ENCODE results near the gene ADAM10. TPM values are rescaled to one million over a fixed set of nuclear protein-coding genes. Genes with fewer than 3 reads are reported as not detected.

ADAM10 gene
- polyA plus RNA-seq, 4 donors = 5.1 to 147 (median 18.5) TPM

DNA sequence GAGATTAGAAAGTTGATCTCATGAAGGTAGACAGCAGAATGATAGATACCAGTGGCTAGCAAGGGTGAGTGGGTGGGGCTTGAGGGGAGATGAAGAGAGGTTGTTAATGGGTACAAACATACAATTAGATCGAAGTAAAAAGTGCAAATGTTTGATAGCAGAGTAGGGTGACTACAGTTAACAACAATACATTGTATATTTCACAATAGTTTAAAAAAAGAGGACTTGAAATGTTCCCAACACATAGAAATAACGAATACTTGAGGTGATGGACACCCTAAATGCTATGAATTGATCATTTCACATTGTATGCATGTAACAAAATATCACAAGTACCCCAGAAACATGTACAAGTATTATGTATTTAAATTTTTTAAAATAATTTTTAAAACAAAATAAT is 47.3 kb downstream of the ADAM10 start:
- Histone ChIP-seq H3K9me3 (ENCODE audit: control insufficient read depth in 2 of 2, insufficient read depth in 1 of 2, low read depth in 1 of 2, low read length in 1 of 2) (peaks cover 0 to 21% of the 10 kb centered on the region in 2 donors), H3K4me1 (ENCODE audit: control insufficient read depth in 3 of 3, insufficient read depth in 2 of 3, low read depth in 1 of 3, low read length in 2 of 3) (no peaks in the 10 kb centered on the region), H3K36me3 (ENCODE audit: control insufficient read depth in 3 of 3, insufficient read depth in 2 of 3, low read depth in 1 of 3, low read length in 3 of 3) (peaks cover 0 to 22% (median 0%) of the 10 kb centered on the region in 3 donors), H3K27ac (ENCODE audit: low read depth in 1 of 3, low read length in 2 of 3) (no peak overlapping the region), H3K4me3 (ENCODE audit: low read depth in 1 of 3, low read length in 3 of 3) (no peak overlapping the region), H3K27me3 (ENCODE audit: control insufficient read depth in 3 of 3, insufficient read depth in 3 of 3, low read length in 3 of 3) (no peaks in the 10 kb centered on the region)
- FAIRE-seq (no peak), DNase-seq (no peak)
- WGBS, 3 donors = 90 to 97% (median 93%) methylated on average over 2 of the region's 2 CpGs

DNA sequence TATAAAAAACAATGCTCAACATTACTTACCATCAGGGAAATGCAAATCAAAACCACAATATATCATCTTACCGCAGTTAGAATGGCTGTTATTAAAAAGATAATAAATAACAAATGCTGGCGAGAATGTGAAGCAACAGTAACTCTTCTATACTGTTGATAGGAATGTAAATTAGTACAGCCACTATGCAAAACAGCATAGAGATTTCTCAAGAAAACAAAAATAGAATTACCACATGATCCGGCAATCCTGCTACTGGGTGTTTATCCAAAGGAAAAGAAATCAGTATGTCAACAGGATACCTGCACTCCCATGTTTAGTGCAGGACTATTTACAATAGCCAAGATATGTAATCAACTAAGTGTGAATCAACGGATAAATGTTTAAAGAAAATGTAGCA is 48.1 kb downstream of the ADAM10 start:
- Histone ChIP-seq H3K9me3 (ENCODE audit: control insufficient read depth in 2 of 2, insufficient read depth in 1 of 2, low read depth in 1 of 2, low read length in 1 of 2) (peaks cover 0 to 26% of the 10 kb centered on the region in 2 donors), H3K27me3 (ENCODE audit: control insufficient read depth in 3 of 3, insufficient read depth in 3 of 3, low read length in 3 of 3) (no peaks in the 10 kb centered on the region), H3K27ac (ENCODE audit: low read depth in 1 of 3, low read length in 2 of 3) (no peak overlapping the region), H3K4me1 (ENCODE audit: control insufficient read depth in 3 of 3, insufficient read depth in 2 of 3, low read depth in 1 of 3, low read length in 2 of 3) (no peaks in the 10 kb centered on the region), H3K4me3 (ENCODE audit: low read depth in 1 of 3, low read length in 3 of 3) (no peak overlapping the region), H3K36me3 (ENCODE audit: control insufficient read depth in 3 of 3, insufficient read depth in 2 of 3, low read depth in 1 of 3, low read length in 3 of 3) (peaks cover 0 to 25% (median 0%) of the 10 kb centered on the region in 3 donors)
- DNase-seq (no peak), FAIRE-seq (no peak)
- WGBS, 3 donors = 91 to 92% (median 92%) methylated on average over 4 of the region's 4 CpGs

DNA sequence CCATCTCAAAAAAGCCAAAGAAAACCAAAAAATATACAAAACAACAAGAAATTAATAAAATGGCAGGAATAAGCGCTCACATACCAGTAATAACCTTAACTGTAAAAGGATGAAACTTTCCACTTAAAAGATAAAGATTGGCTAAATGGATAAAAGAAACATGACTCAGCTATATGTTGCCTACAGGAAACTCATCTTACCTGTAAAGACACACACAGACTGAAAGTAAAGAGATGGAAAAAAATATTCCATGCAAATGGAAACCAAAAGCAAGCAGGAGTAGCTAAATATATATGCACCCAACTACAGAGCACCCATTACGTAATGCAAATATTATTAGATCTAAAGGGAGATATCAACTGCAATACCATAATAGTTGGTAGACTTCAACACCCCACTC is 49.7 kb downstream of the ADAM10 start:
- no peaks in the 10 kb centered on the region for H3K27me3 ChIP-seq (ENCODE audit: control insufficient read depth in 3 of 3, insufficient read depth in 3 of 3, low read length in 3 of 3)
- no peak overlapping the region for H3K4me3 ChIP-seq (ENCODE audit: low read depth in 1 of 3, low read length in 3 of 3)
- H3K36me3 ChIP-seq (ENCODE audit: control insufficient read depth in 3 of 3, insufficient read depth in 2 of 3, low read depth in 1 of 3, low read length in 3 of 3) = peaks cover 0 to 25% (median 0%) of the 10 kb centered on the region in 3 donors
- DNase-seq = no peak
- WGBS, 3 donors = 96 to 100% (median 98%) methylated on average over 2 of the region's 2 CpGs
- H3K4me1 ChIP-seq (ENCODE audit: control insufficient read depth in 3 of 3, insufficient read depth in 2 of 3, low read depth in 1 of 3, low read length in 2 of 3) = no peaks in the 10 kb centered on the region
- no peak for FAIRE-seq
- H3K9me3 ChIP-seq (ENCODE audit: control insufficient read depth in 2 of 2, insufficient read depth in 1 of 2, low read depth in 1 of 2, low read length in 1 of 2) = peaks cover 0 to 26% of the 10 kb centered on the region in 2 donors
- no peak overlapping the region for H3K27ac ChIP-seq (ENCODE audit: low read depth in 1 of 3, low read length in 2 of 3)

DNA sequence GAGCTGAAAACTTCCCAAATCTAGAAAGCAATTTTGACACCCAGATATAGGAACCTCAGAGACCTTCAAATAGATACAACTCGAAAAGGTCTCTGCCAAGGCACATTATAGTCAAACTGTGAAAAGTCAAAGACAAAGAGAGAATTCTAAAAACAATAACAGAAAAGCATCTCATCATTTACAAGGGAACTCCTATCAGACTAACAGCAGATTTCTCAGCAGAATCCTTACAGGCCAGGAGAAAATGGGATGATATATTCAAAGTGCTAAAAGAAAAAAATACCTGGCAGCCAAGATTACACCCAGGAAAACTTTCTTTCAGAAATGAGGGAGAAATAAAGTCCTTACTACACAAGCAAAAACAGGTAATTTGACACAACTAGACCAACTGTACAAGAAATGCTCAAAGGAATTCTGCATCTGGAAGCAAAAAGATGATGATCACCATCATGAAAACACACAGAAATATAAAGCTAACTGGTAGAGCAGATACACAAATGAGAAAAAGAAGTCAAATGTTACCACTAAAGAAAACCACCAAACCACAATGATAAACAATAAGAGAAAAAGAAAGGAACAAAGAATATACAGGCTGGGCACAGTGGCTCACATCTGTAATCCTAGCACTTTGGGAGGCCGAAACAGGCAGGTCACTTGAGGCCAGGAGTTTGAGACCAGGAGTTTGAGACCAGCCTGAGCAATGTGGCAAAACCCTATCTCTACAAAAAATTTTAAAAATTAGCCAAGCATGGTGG is 50.4 kb downstream of the ADAM10 start:
- FAIRE-seq (no peak), DNase-seq (no peak)
- H3K27me3 ChIP-seq (ENCODE audit: control insufficient read depth in 3 of 3, insufficient read depth in 3 of 3, low read length in 3 of 3) = no peaks in the 10 kb centered on the region
- H3K4me3 ChIP-seq (ENCODE audit: low read depth in 1 of 3, low read length in 3 of 3) = no peak overlapping the region
- WGBS, 3 donors = 84 to 88% (median 87%) methylated on average over 2 of the region's 2 CpGs
- peaks cover 0 to 24% of the 10 kb centered on the region in 2 donors for H3K9me3 ChIP-seq (ENCODE audit: control insufficient read depth in 2 of 2, insufficient read depth in 1 of 2, low read depth in 1 of 2, low read length in 1 of 2)
- peaks cover 0 to 25% (median 0%) of the 10 kb centered on the region in 3 donors for H3K36me3 ChIP-seq (ENCODE audit: control insufficient read depth in 3 of 3, insufficient read depth in 2 of 3, low read depth in 1 of 3, low read length in 3 of 3)
- no peaks in the 10 kb centered on the region for H3K4me1 ChIP-seq (ENCODE audit: control insufficient read depth in 3 of 3, insufficient read depth in 2 of 3, low read depth in 1 of 3, low read length in 2 of 3)
- H3K27ac ChIP-seq (ENCODE audit: low read depth in 1 of 3, low read length in 2 of 3) = no peak overlapping the region

DNA sequence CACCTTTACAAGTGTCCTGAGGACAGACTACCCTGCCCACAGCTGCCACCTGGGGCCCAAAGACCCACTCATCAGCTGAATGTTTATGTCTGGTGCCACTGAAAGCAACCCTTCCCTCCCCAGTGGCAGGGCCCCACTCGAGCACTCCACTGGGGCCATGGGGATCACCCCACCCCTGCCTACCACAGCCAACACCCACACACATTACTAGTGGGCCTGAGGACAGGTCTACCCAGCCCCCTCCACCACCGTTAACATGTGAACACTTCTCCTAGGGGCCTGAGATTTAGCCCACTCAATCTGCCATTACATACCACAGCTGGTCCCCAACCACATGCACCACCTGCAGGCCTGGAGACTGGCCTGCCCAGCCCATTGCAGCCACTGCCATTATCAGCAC is 52.3 kb downstream of the ADAM10 start:
- DNase-seq (no peak), FAIRE-seq (no peak)
- Histone ChIP-seq H3K36me3 (ENCODE audit: control insufficient read depth in 3 of 3, insufficient read depth in 2 of 3, low read depth in 1 of 3, low read length in 3 of 3) (peaks cover 0 to 20% (median 0%) of the 10 kb centered on the region in 3 donors), H3K27ac (ENCODE audit: low read depth in 1 of 3, low read length in 2 of 3) (no peak overlapping the region), H3K27me3 (ENCODE audit: control insufficient read depth in 3 of 3, insufficient read depth in 3 of 3, low read length in 3 of 3) (no peaks in the 10 kb centered on the region), H3K4me1 (ENCODE audit: control insufficient read depth in 3 of 3, insufficient read depth in 2 of 3, low read depth in 1 of 3, low read length in 2 of 3) (no peaks in the 10 kb centered on the region), H3K9me3 (ENCODE audit: control insufficient read depth in 2 of 2, insufficient read depth in 1 of 2, low read depth in 1 of 2, low read length in 1 of 2) (peaks cover 0 to 21% of the 10 kb centered on the region in 2 donors), H3K4me3 (ENCODE audit: low read depth in 1 of 3, low read length in 3 of 3) (no peak overlapping the region)
- WGBS, 3 donors = 86 to 100% (median 100%) methylated on average over 2 of the region's 2 CpGs

DNA sequence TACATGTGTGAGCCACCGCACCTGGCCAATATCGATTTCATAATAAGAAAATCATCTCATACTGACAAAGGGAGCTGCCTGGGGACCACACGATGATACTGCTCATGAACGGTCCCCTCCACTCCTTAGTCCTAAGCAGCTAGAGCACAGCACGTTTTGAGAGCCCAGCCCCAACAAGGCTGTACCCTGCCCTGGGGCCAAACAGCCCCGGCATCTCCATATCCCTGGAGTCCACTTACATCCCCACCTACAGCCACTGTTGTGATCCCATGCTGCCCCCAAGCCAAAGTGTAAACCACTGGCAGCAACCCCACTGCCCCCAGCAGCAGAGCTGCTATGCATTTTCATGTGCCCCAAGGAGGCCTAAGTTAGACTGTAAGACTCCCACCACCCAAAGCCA is 52.8 kb downstream of the ADAM10 start:
- Histone ChIP-seq H3K4me1 (ENCODE audit: control insufficient read depth in 3 of 3, insufficient read depth in 2 of 3, low read depth in 1 of 3, low read length in 2 of 3) (no peaks in the 10 kb centered on the region), H3K9me3 (ENCODE audit: control insufficient read depth in 2 of 2, insufficient read depth in 1 of 2, low read depth in 1 of 2, low read length in 1 of 2) (peaks cover 0 to 21% of the 10 kb centered on the region in 2 donors), H3K4me3 (ENCODE audit: low read depth in 1 of 3, low read length in 3 of 3) (no peak overlapping the region), H3K27ac (ENCODE audit: low read depth in 1 of 3, low read length in 2 of 3) (no peak overlapping the region), H3K36me3 (ENCODE audit: control insufficient read depth in 3 of 3, insufficient read depth in 2 of 3, low read depth in 1 of 3, low read length in 3 of 3) (peaks cover 0 to 24% (median 0%) of the 10 kb centered on the region in 3 donors), H3K27me3 (ENCODE audit: control insufficient read depth in 3 of 3, insufficient read depth in 3 of 3, low read length in 3 of 3) (no peaks in the 10 kb centered on the region)
- WGBS, 3 donors = 92 to 97% (median 94%) methylated on average over 6 of the region's 6 CpGs
- no peak for DNase-seq
- FAIRE-seq = no peak

DNA sequence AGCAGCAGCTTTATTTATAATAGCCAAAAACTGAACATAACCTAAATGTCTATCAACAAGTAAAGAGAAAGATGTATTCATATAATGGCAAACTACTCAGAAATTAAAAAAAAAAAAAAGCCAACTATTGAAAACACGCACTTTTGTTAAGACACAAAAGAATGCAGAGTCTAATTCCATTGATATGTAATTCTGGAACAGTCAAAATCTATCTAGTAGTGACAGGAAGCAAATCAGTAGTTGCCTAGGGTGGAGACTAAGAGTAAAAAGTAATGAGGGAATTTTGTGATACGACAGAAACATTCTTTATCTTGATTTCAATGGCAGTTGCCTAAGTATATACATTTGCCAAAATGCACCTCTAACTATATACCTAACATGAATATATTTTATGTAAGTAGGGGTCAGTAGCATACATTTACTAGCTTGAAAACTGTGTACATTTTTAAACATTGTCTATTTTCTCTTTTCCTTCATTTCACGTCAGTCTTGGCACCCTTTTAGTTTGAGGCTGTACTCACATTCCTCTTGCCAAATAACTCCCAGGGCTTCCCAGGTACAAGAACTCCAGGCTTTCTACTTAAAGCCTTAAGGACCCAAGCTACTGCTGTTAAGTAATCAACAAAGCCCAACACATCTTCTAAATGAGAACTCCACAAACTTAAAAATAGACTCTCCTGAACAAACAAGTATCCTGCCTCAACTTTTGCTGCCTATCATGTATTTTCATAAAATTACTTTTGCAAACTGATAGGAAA is 54.7 kb downstream of the ADAM10 start:
- Histone ChIP-seq H3K36me3 (ENCODE audit: control insufficient read depth in 3 of 3, insufficient read depth in 2 of 3, low read depth in 1 of 3, low read length in 3 of 3) (peaks cover 0 to 20% (median 0%) of the 10 kb centered on the region in 3 donors), H3K4me3 (ENCODE audit: low read depth in 1 of 3, low read length in 3 of 3) (no peak overlapping the region), H3K27ac (ENCODE audit: low read depth in 1 of 3, low read length in 2 of 3) (no peak overlapping the region), H3K27me3 (ENCODE audit: control insufficient read depth in 3 of 3, insufficient read depth in 3 of 3, low read length in 3 of 3) (no peaks in the 10 kb centered on the region), H3K9me3 (ENCODE audit: control insufficient read depth in 2 of 2, insufficient read depth in 1 of 2, low read depth in 1 of 2, low read length in 1 of 2) (peaks cover 0 to 21% of the 10 kb centered on the region in 2 donors), H3K4me1 (ENCODE audit: control insufficient read depth in 3 of 3, insufficient read depth in 2 of 3, low read depth in 1 of 3, low read length in 2 of 3) (no peaks in the 10 kb centered on the region)
- WGBS, 3 donors = 70 to 81% (median 81%) methylated on average over 3 of the region's 3 CpGs
- no peak for FAIRE-seq
- DNase-seq = no peak

DNA sequence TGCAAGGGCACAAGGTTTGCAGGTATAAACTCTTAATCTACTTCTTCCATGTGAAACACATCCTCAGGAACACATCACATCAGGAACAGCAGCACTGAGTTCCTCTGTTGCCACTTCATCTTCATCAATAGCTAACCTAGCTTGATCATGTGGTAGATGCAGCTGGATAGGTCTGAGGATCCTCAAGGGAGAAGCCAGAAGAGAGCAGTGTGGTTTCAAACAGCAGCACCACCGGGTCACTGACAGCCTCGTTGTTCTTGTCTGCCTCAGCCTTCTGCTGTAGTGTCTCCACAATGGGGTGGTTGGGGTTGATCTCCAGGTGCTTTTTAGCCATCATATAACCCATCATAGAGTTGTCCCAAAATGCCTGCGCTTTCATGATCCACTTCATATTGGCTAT is 58.8 kb downstream of the ADAM10 start:
- peaks cover 0 to 4% (median 0%) of the 10 kb centered on the region in 3 donors for H3K36me3 ChIP-seq (ENCODE audit: control insufficient read depth in 3 of 3, insufficient read depth in 2 of 3, low read depth in 1 of 3, low read length in 3 of 3)
- no peaks in the 10 kb centered on the region for H3K4me1 ChIP-seq (ENCODE audit: control insufficient read depth in 3 of 3, insufficient read depth in 2 of 3, low read depth in 1 of 3, low read length in 2 of 3)
- no peak overlapping the region for H3K27ac ChIP-seq (ENCODE audit: low read depth in 1 of 3, low read length in 2 of 3)
- H3K27me3 ChIP-seq (ENCODE audit: control insufficient read depth in 3 of 3, insufficient read depth in 3 of 3, low read length in 3 of 3) = no peaks in the 10 kb centered on the region
- WGBS, 3 donors = 64 to 90% (median 88%) methylated on average over 3 of the region's 3 CpGs
- no peaks in the 10 kb centered on the region for H3K9me3 ChIP-seq (ENCODE audit: control insufficient read depth in 2 of 2, insufficient read depth in 1 of 2, low read depth in 1 of 2, low read length in 1 of 2)
- no peak for DNase-seq
- no peak for FAIRE-seq
- H3K4me3 ChIP-seq (ENCODE audit: low read depth in 1 of 3, low read length in 3 of 3) = no peak overlapping the region
